Measurements from ENCODE around the gene SLC25A22.

SLC25A22 gene

DNA sequence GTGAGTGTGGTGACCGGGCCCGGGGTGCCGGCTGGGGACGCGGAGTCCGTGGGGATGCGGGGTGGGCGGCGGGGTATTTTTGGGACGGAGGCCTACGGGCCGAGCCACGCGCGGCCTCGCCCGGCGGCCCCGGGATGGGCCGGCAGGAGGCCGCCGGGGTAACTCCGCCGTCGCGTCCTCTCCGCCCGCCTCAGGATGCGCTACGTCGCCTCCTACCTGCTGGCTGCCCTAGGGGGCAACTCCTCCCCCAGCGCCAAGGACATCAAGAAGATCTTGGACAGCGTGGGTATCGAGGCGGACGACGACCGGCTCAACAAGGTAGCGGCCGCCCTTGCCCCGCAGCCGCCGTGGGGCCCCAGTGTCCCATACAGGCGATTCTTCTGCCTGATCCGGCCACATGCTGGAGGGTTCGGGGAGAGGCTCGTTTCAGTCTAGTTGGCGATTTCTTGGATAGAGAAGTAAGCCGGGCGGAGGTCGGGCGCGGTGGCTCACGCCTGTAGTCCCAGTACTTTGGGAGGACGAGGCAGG lies 12.0 kb upstream of the SLC25A22 start:
- H3K4me1 ChIP-seq (ENCODE audit: control insufficient read depth, insufficient read depth, low read length) = peaks cover 29% of the 10 kb centered on the region
- no peaks in the 10 kb centered on the region for H3K9me3 ChIP-seq (ENCODE audit: control insufficient read depth in 2 of 2, low read length in 2 of 2)
- peak overlapping the region; percentile 97 for H3K27ac ChIP-seq (ENCODE audit: low read length)
- peak overlapping the region; percentile 98 to 99 for H3K9ac ChIP-seq (ENCODE audit: low read length in 2 of 2)
- peaks cover 21 to 23% of the 10 kb centered on the region in 2 donors for H3K36me3 ChIP-seq (ENCODE audit: control insufficient read depth in 2 of 2, insufficient read depth in 2 of 2, low read length in 2 of 2)
- no peaks in the 10 kb centered on the region for H3K27me3 ChIP-seq (ENCODE audit: control insufficient read depth in 1 of 2, insufficient read depth in 2 of 2, low read length in 2 of 2)
- H3K4me3 ChIP-seq (ENCODE audit: low read length in 2 of 2) = peak overlapping the region; percentile 93 to 94

DNA sequence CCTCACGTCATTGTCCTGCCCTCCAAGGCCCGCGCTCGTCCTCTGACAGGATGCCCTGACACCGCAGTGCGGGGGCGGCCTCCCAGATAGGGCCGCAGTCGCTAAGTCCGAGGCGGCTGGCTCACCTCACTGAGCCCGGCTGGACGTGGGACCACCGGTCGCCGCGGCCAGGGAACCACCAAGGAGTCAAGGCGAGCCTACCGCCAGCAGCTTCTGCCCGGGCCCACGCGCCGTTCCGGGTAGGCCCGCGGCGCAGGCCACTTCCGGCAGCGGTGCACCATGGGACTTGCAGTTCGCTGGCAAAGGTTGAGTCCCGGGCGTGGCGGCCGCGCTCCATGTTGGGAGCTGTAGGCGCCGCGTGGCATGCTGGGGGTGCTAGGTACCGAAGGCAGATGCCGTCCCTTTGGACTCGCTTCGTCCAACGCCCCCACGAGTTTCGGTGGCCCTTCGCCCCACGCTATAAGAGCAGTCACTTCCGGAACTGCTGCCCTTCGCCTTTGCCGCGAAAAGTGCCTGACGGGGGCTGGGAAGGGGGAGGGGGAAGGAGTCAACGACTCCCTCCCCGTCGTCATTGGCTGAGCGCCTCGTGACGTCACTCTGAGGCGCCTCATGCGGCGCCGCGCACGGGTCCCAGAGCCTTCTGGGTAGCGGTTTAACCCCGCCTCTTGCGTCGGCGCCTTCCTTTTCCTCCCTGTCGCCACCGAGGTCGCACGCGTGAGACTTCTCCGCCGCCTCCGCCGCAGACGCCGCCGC lies 11.4 kb upstream of the SLC25A22 start, which contains the start of gene RPLP2:
Gene RPLP2 (plus strand): TSS at position 681 of the 753 bp plus-strand sequence. CDS start 268 bp downstream, outside the sequence.
- Histone ChIP-seq H3K4me1 (ENCODE audit: control insufficient read depth, insufficient read depth, low read length) (peaks cover 34% of the 10 kb centered on the region), H3K36me3 (ENCODE audit: control insufficient read depth in 2 of 2, insufficient read depth in 2 of 2, low read length in 2 of 2) (peaks cover 21 to 23% of the 10 kb centered on the region in 2 donors), H3K27ac (ENCODE audit: low read length) (peak within 1 kb of the TSS; percentile 97), H3K27me3 (ENCODE audit: control insufficient read depth in 1 of 2, insufficient read depth in 2 of 2, low read length in 2 of 2) (no peaks in the 10 kb centered on the region), H3K9ac (ENCODE audit: low read length in 2 of 2) (peak within 1 kb of the TSS; percentile 98 to 99), H3K4me3 (ENCODE audit: low read length in 2 of 2) (peak within 1 kb of the TSS; percentile 93 to 94), H3K9me3 (ENCODE audit: control insufficient read depth in 2 of 2, low read length in 2 of 2) (no peaks in the 10 kb centered on the region)

- no peaks in the 10 kb centered on the region for H3K27me3 ChIP-seq (ENCODE audit: control insufficient read depth in 1 of 2, insufficient read depth in 2 of 2, low read length in 2 of 2)
- peaks cover 20 to 23% of the 10 kb centered on the region in 2 donors for H3K36me3 ChIP-seq (ENCODE audit: control insufficient read depth in 2 of 2, insufficient read depth in 2 of 2, low read length in 2 of 2)
- H3K4me1 ChIP-seq (ENCODE audit: control insufficient read depth, insufficient read depth, low read length) = peaks cover 42% of the 10 kb centered on the region
- H3K9ac ChIP-seq (ENCODE audit: low read length in 2 of 2) = peak overlapping the region; percentile 98 to 99
- peak overlapping the region; percentile 93 to 94 for H3K4me3 ChIP-seq (ENCODE audit: low read length in 2 of 2)
- peak overlapping the region; percentile 97 for H3K27ac ChIP-seq (ENCODE audit: low read length)
- H3K9me3 ChIP-seq (ENCODE audit: control insufficient read depth in 2 of 2, low read length in 2 of 2) = no peaks in the 10 kb centered on the region
These were observed 10.6 kb upstream of the SLC25A22 start for GRCh38 chr11:808427-809286.

- Histone ChIP-seq H3K9me3 (ENCODE audit: control insufficient read depth in 2 of 2, low read length in 2 of 2) (no peaks in the 10 kb centered on the region), H3K4me3 (ENCODE audit: low read length in 2 of 2) (peak overlapping the region; percentile 72 to 73), H3K9ac (ENCODE audit: low read length in 2 of 2) (peak overlapping the region; percentile 36 to 68), H3K36me3 (ENCODE audit: control insufficient read depth in 2 of 2, insufficient read depth in 2 of 2, low read length in 2 of 2) (peaks cover 0 to 2% of the 10 kb centered on the region in 2 donors), H3K4me1 (ENCODE audit: control insufficient read depth, insufficient read depth, low read length) (peaks cover 27% of the 10 kb centered on the region), H3K27ac (ENCODE audit: low read length) (no peak overlapping the region), H3K27me3 (ENCODE audit: control insufficient read depth in 1 of 2, insufficient read depth in 2 of 2, low read length in 2 of 2) (no peaks in the 10 kb centered on the region)
These were observed 6.5 kb upstream of the SLC25A22 start for GRCh38 chr11:804599-804964.

DNA sequence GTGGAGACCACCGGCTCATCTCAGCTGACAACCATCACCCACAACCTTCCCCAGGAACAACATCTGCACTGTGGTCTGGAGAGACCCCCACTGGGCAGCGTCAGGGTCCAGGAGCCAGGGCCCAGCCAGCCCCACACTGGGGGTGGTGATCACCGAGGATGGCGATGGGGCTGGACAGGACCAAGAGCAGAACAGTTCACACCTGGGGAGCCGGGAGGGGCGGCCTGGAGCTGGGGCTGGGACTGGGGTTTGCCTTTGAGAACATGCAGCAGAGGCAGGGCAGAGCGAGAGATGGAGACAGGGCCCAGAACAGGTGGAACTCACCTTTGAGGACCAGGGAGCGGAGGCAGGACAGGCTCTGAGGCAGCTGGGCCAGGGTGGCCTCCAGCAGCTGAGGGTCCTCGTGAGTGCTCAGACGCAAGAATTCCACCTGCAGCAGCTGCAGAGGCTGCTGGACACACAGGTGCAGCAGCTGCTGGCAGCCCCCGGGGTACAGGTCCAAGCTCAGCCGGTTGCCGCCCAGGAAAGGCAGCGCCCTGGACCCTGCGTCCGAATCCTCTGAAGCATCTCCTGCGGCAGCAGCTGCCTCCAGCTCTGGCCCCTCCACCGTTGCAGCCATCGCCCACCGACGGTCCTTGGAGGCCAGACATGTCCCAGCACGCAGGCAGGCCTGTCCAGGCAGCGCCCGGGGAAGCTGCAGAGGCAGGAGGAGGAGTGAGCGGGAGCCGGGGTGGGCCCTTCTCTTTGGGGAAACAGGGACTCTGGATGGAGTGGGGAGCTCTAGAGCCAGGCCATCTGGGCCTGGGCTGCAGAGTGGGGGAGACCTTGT lies 5.9 kb upstream of the SLC25A22 start:
- peaks cover 23% of the 10 kb centered on the region for H3K4me1 ChIP-seq (ENCODE audit: control insufficient read depth, insufficient read depth, low read length)
- H3K9ac ChIP-seq (ENCODE audit: low read length in 2 of 2) = peak overlapping the region; percentile 36 to 68
- peak overlapping the region; percentile 72 to 73 for H3K4me3 ChIP-seq (ENCODE audit: low read length in 2 of 2)
- peaks cover 0 to 2% of the 10 kb centered on the region in 2 donors for H3K36me3 ChIP-seq (ENCODE audit: control insufficient read depth in 2 of 2, insufficient read depth in 2 of 2, low read length in 2 of 2)
- no peaks in the 10 kb centered on the region for H3K9me3 ChIP-seq (ENCODE audit: control insufficient read depth in 2 of 2, low read length in 2 of 2)
- no peak overlapping the region for H3K27ac ChIP-seq (ENCODE audit: low read length)
- H3K27me3 ChIP-seq (ENCODE audit: control insufficient read depth in 1 of 2, insufficient read depth in 2 of 2, low read length in 2 of 2) = no peaks in the 10 kb centered on the region

DNA sequence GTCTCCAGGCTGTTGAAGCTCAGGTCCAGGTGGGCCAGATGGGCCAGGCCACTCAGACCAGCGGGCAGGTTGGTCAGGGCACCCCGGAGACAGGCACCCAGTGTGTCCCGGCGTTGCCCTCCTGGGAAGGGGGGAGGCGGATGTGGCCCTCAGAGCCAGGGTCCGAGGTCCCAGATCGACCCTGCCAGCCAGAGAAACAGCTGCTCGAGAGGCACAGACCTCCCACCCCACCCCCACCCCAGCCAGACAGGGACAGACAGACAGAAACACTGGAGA lies 5.3 kb upstream of the SLC25A22 start:
- Histone ChIP-seq H3K9me3 (ENCODE audit: control insufficient read depth in 2 of 2, low read length in 2 of 2) (no peaks in the 10 kb centered on the region), H3K4me1 (ENCODE audit: control insufficient read depth, insufficient read depth, low read length) (peaks cover 18% of the 10 kb centered on the region), H3K4me3 (ENCODE audit: low read length in 2 of 2) (no peak overlapping the region), H3K36me3 (ENCODE audit: control insufficient read depth in 2 of 2, insufficient read depth in 2 of 2, low read length in 2 of 2) (peaks cover 0 to 2% of the 10 kb centered on the region in 2 donors), H3K27me3 (ENCODE audit: control insufficient read depth in 1 of 2, insufficient read depth in 2 of 2, low read length in 2 of 2) (no peaks in the 10 kb centered on the region), H3K9ac (ENCODE audit: low read length in 2 of 2) (no peak overlapping the region), H3K27ac (ENCODE audit: low read length) (no peak overlapping the region)

- Histone ChIP-seq H3K4me1 (ENCODE audit: control insufficient read depth, insufficient read depth, low read length) (peaks cover 20% of the 10 kb centered on the region), H3K4me3 (ENCODE audit: low read length in 2 of 2) (no peak overlapping the region)
These were observed 4.8 kb upstream of the SLC25A22 start for GRCh38 chr11:802693-803466.

GRCh38 chr11:802018-802617 lies 4.0 kb upstream of the SLC25A22 start:
- peaks cover 26% of the 10 kb centered on the region for H3K4me1 ChIP-seq (ENCODE audit: control insufficient read depth, insufficient read depth, low read length)
- no peak overlapping the region for H3K4me3 ChIP-seq (ENCODE audit: low read length in 2 of 2)
- H3K27me3 ChIP-seq (ENCODE audit: control insufficient read depth in 1 of 2, insufficient read depth in 2 of 2, low read length in 2 of 2) = no peaks in the 10 kb centered on the region
- no peaks in the 10 kb centered on the region for H3K9me3 ChIP-seq (ENCODE audit: control insufficient read depth in 2 of 2, low read length in 2 of 2)
- peaks cover 0 to 2% of the 10 kb centered on the region in 2 donors for H3K36me3 ChIP-seq (ENCODE audit: control insufficient read depth in 2 of 2, insufficient read depth in 2 of 2, low read length in 2 of 2)
- no peak overlapping the region for H3K27ac ChIP-seq (ENCODE audit: low read length)
- H3K9ac ChIP-seq (ENCODE audit: low read length in 2 of 2) = no peak overlapping the region

More at GRCh38 chr11:802693-803466, 4.8 kb upstream of the SLC25A22 start:
- no peaks in the 10 kb centered on the region for H3K27me3 ChIP-seq (ENCODE audit: control insufficient read depth in 1 of 2, insufficient read depth in 2 of 2, low read length in 2 of 2)
- no peaks in the 10 kb centered on the region for H3K9me3 ChIP-seq (ENCODE audit: control insufficient read depth in 2 of 2, low read length in 2 of 2)
- no peak overlapping the region for H3K27ac ChIP-seq (ENCODE audit: low read length)
- H3K36me3 ChIP-seq (ENCODE audit: control insufficient read depth in 2 of 2, insufficient read depth in 2 of 2, low read length in 2 of 2) = peaks cover 0 to 2% of the 10 kb centered on the region in 2 donors
- H3K9ac ChIP-seq (ENCODE audit: low read length in 2 of 2) = no peak overlapping the region

DNA sequence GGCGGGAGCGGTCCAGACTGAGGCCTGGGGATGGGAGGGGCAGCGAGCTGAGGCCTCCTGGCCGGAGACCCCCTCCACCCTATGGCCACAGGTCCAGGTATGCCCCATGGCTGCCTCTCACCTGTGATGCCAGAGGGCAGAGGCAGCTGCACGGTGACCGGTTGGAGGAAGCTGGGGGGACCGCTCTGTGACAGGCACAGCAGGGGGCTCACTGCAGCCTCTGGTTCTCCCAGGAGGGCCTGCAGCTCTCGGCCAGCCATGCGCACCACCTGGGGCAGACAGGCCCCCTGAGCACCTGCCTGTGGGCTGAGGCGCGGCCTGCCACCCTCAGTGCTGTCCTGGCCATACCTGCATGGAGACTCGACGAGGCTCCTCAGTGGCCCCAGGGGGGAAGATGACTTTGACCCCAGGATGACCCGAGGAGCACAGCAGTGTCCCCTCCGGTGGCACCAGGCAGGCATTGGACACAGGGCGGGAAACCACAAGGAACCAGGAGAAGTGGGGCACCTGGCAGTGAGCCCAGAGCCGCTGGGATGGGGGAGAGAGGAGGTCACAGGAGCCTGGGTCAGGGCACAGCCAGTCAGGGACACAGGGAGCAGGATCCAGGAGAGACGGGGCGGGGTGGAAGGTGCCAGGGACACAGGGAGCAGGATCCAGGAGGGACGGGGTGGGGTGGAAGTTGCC lies 3.2 kb upstream of the SLC25A22 start:
- H3K9me3 ChIP-seq (ENCODE audit: control insufficient read depth in 2 of 2, low read length in 2 of 2) = no peaks in the 10 kb centered on the region
- peaks cover 0 to 2% of the 10 kb centered on the region in 2 donors for H3K36me3 ChIP-seq (ENCODE audit: control insufficient read depth in 2 of 2, insufficient read depth in 2 of 2, low read length in 2 of 2)
- H3K27ac ChIP-seq (ENCODE audit: low read length) = no peak overlapping the region
- no peak overlapping the region for H3K9ac ChIP-seq (ENCODE audit: low read length in 2 of 2)
- H3K27me3 ChIP-seq (ENCODE audit: control insufficient read depth in 1 of 2, insufficient read depth in 2 of 2, low read length in 2 of 2) = no peaks in the 10 kb centered on the region
- H3K4me3 ChIP-seq (ENCODE audit: low read length in 2 of 2) = no peak overlapping the region
- peaks cover 34% of the 10 kb centered on the region for H3K4me1 ChIP-seq (ENCODE audit: control insufficient read depth, insufficient read depth, low read length)
